IMR-90 (cell line): ENCODE data around the gene TEX14.

ENCODE experiments used
- BHLHE40 ChIP-seq: fragments of 150-350 bp; IDR thresholded peaks from 2 replicates; pipeline ENCODE4 v1.6.1; 2016; ENCODE audit warnings: mild to moderate bottlenecking, low read depth, low read length
- CTCF ChIP-seq: conservative IDR thresholded peaks from 2 replicates; pipeline ENCODE4 v1.5.1; 2012; ENCODE audit warnings: mild to moderate bottlenecking, low read depth, low read length, improper control_type of control experiment
- FOS ChIP-seq: fragments of 150-350 bp; IDR thresholded peaks from 2 replicates; pipeline ENCODE4 v1.6.1; 2016; ENCODE audit warnings: low read depth, low read length

GRCh38 chr17:58534331-58534730 is 157.5 kb downstream of the TEX14 start:
- no peak for TF ChIP-seq CTCF
- no peak for TF ChIP-seq FOS
- no peak for TF ChIP-seq BHLHE40
